Dedifferentiated amniotic fluid mesenchymal stem cell (primary cell): ENCODE measurements around the gene RBBP9.
A peak's percentile ranks its signal among the peaks of the same experiment; 100 is the strongest.
"Not testable (repeated sequence)": the region's sequence is repeated elsewhere in the genome, so short reads cannot be mapped to it uniquely, and the experiment has no call there.

ENCODE experiments used
- DNase-seq: peaks from one replicate; pipeline ENCODE4 v3.0.0-alpha.2; 2016; ENCODE audit errors: extremely low spot score

RBBP9 gene

DNA sequence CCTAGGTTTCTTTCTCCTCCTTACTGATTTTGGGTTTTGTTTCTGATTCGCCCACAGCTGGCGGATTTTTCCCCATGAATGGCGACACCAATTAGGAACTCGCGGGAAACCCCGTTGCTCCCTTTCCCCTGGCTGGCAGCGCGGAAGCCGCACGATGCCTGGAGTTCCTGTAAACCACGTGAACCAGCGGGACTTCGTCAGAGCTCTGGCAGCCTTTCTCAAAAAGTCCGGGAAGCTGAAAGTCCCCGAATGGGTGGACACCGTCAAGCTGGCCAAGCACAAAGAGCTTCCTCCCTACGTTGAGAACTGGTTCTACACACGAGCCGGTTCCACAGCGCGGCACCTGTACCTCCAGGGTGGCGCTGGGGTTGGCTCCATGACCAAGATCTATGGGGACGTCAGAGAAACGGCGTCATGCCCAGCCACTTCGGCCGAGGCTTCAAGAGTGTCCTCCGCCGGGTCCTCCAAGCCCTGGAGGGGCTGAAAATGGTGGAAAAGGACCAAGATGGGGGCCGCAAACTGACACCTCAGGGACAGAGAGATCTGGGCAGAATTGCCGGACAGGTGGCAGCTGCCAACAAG is 7.5 kb upstream of the RBBP9 start:
- no peak for DNase-seq

DNA sequence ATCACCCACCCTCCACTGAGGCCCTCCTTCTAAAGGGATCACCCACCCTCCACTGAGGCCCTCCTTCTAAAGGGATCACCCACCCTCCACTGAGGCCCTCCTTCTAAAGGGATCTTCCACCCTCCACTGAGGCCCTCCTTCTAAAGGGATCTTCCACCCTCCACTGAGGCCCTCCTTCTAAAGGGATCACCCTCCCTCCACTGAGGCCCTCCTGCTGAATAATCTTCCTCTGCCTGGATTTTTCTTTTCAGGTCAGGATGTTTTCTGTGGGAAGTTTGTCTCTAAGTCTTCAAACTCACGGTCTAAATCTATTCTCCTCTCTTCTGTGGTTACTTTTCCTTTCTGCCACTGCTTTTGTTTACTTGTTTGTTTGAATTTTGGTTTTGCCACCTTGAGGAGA is 4.6 kb upstream of the RBBP9 start:
- DNase-seq: not testable (repeated sequence)

DNA sequence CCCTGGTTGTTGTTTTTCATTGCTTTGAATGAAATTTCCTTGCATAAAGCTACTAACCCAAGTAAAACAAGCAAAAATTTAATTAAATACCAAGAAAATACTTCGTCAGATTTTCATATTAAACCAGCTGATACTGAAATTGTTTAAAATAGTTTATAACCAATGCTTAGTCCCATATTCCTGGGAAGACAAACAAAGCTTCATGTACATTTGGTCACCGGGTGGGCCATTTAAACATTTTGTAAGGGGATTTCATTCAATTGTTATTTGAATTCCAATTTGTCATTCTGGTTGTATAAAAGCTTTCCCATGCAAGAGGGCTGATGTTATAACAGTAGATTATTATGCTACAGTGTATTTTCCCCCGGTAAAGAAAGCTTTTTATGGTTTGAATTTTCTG is 578 bp upstream of the RBBP9 start:
- no peak for DNase-seq

DNA sequence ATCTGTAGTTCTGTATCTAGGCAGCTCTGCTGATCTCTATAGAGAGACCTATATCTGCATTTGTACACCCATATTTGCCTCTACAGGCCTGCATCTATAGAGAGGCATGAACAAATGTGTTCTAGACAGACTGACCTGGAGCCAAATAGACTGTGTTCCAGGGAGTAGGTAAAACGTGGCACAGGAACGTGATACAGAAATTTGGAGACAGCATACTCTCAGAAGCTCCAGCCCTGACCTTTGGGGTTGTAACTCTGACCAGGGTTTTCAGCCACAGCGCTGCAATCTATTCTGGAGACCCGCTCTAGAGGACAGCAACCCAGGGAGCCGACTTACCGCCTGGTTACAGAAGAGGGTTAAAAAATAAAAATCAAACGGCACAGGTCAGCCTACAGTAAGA is 983 bp downstream of the RBBP9 start:
- no peak for DNase-seq

DNA sequence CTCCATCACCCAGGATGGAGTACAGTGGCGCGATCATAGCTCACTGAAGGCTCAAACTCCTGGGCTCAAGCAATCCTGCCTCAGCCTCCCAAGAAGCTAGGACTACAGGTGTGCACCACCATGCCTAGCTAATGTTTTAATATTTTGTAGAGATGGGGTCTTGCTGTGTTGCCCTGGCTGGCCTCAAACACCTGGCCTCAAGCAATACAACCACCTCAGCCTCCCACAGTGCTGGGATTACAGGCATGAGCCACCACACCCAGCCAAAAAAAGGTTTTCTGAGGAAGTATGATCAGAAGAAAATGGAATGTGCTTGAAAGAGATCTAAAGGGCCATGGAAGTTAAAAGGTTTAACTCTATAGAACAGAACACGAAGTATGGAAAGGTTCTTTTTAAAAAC is 8.7 kb downstream of the RBBP9 start:
- no peak for DNase-seq

DNA sequence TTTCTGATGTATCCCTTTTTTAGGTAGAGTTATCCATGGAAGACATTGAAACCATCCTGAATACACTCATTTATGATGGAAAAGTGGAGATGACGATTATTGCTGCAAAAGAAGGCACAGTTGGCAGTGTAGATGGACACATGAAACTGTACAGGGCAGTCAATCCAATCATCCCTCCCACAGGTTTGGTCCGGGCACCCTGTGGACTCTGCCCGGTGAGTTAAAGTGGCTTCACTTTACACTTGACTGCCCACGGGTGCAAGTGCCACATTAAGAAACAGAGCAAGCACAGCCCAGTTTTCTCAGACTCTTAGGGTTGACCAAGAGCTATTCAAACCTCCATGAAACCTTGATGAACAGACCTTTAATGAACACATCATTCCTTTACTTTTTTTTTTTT is 15.4 kb downstream of the RBBP9 start:
- DNase-seq: no peak

DNA sequence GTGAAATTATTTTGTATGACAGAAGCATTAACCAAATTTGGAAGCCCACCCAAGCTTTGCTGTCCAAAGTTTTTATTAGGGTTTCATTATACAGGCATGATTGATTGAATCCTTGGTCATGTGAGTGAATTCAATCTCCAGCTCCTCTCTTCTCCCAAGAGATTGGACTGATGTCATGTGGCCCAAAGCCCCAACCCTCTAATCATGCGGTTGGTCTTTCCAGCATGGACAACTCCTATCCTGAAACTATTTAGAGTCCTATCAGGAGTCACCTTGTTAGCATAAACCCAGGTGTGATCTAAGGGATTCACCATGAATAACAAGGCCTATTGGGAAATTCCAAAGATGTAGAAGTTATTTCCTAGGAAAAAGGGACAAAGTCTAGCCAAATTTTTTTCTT is 19.2 kb downstream of the RBBP9 start:
- DNase-seq: no peak

DNA sequence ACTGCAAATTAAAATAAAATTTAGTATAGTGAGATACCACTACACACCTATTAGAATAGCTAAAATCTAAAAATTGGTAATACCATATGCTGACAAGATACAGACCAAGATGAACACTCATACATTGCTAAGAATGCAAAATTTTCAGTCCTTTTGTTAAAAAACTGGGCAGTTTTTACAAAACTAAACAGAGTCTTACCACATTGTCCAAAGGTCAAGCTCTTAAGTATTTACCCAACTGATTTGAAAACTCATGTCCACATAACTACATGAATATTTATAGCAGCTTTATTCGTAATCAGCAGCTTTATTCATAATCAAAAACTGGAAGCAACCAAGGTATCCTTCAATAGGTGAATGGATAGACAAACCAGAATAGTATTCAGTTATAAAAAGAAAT is 19.8 kb downstream of the RBBP9 start:
- no peak for DNase-seq

DNA sequence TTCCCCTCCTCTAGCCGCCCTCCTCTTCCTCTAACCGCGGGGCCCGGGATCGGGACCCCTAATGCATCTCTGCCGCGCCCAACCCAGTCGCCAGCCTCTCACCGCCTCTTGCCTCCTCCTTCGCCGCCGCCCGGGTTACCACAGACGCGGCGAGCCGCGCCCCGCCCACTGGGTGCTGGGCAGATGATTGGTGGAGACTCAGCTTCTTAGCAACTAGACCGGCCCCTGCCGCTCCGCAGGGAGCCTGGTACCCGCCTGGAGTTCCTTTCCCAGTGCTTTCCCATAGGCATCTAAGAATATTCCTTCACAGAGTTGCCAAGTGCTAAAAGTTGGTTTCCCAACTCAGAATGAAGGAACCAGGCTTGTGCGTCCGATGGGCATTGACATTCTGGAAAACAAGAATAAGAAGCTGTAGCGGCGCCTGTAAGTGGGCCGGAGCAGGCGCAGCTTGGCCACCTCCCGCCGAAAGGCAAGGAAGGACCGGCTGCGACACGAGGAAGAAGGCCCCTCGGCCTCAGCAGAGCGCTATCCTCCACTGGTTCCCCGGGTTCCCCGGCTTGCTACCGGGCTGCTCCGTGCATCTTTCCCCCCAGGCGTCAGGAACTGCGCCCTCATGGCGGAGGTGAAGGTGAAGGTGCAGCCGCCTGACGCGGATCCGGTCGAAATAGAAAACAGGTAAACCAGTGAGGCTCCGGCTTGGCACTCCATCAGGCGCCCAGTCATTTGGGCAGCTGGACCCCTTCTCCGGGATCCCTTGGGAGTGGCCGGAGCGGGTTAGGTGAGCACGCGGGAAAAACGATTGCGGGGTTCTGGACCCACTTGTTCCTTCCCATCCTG is 29.9 kb downstream of the RBBP9 start, which contains the start of the genes DZANK1 and POLR3F:
TSS of gene DZANK1 (minus strand) at position 137 of the 837 bp plus-strand sequence. CDS start 1,672 bp downstream, outside the sequence.
TSS of gene POLR3F (plus strand) at position 497 of the 837 bp plus-strand sequence. CDS start at position 614, 117 bp downstream.
- peak; percentile 95 for DNase-seq

DNA sequence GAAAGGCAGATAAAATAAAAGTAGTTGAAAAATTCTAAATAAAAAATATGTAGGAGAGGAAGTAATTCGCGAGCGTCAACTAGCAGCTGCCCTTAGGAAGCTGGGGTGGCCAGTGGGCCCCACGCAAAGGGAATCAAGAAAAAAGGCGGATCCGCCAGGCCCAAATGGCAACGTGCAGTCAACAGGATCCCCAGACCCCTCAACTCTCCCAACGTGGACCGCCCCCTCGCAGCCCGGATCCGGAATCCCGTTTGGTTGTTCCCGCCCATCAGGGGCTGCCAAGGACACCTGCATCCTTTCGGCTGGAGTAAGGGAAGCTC is 30.5 kb downstream of the RBBP9 start:
- no peak for DNase-seq

DNA sequence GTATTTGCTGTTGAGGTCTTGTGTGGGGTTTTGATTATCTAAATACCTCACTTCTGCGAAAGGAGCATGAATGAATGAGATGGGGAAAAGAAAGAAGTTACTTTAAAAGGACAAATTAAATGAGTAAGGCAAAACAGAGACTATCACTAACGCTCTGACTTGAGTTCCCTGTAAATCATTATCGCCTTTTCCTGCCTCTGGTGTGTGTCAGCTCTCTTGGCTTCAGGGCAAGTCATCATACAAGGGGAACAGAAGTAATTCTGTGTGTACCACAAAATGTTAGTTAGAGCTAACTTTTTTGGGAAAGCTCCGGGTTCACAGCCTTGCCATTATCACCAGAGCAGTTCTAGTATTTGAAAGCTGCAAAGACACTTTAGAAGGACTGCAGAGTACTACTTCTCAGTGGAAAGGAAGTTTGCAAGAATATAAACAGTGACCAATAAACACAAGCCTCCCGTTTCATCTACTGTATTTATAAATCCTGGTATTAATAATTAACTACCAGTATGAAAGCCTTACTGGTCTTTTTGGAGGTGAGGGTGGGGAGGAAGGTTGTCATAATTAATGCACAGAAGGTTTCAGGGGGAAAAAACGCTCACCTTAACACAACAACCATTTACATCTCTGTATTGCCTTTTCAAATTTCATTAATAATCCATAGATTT is 31.4 kb downstream of the RBBP9 start:
- DNase-seq: no peak

DNA sequence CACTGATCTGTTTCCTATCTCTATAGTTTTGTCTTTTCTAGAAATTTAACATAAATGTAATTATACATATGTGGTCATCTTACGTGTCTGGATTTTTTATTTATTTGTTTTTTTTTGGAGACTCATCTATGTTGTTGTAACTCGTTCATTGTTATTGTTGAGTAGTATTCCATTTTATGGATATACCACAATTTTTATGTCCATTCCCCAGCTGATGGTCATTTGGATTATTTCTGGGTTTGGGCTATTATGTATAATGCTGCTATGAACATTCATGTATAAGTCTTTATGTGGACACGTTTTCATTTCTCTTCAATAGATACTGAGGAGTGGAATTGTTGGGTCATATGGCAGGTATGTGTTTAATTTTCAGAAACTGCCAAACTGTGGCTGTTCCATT is 40.4 kb downstream of the RBBP9 start:
- DNase-seq: no peak

DNA sequence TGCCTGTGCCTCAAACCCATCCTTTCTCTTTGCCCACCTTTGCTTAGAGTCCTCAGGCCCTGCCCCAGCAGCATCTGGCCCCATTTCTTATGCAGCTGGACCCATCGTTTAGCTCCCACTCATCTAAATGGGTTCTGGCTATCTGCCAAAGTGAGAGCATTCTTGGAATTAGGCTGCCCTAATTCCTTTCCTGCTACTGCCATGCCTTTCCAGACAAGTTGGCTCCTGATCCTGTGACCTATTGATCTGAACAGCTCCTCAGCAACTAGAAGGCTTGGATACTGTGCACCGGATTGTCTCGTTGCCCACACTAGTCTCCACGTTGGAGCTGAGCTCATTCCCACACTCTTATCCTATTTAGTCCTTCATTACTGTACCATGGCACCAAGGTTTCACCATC is 53.1 kb downstream of the RBBP9 start:
- no peak for DNase-seq

DNA sequence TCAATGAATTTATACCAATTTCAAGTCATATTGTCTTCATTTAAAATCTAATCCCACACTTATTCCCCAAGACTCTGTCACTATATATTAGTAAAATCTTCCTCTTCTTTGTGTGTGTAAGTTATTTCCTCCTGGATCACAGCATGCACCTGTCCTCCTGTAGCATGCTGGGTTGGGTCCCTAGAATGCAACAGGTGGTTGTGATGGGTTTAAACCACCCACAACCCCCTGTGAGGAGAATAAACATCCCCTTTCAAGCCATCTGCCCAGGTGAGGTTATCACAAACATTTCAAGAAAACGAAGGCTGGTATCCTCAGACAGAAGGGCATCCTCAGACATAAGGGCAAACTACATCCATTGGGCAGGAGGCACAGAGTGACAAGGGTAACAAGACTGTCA is 56.6 kb downstream of the RBBP9 start:
- DNase-seq: no peak

DNA sequence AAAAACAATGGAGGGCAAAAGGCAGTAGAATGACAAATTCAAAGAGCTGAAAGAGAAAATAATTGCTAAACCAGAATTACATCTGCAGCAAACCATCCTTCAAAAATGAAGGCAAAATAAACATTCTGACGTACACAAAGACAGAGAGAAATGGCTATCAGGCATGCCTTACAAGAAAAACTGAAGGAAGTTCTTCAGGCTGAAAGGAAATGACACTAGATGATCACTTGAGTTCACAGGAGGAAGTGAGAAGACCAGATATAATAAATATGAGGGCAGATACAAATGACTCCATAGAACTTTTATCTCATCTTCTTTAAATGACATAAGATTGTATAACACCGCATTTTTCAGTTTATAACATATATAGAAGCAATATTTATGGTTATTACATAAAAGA is 60.2 kb downstream of the RBBP9 start:
- no peak for DNase-seq
